Mesenchymal stem cell (in vitro differentiated cells and primary cell): Measurements from ENCODE around the gene HSPA1B.
"Not testable (repeated sequence)": the region's sequence is repeated elsewhere in the genome, so short reads cannot be mapped to it uniquely, and the experiment has no call there.

ENCODE experiments used
- DNase-seq: peaks from one replicate; pipeline ENCODE4 v3.0.0-alpha.2; 2013
- H2AFZ ChIP-seq: one replicate; pipeline ENCODE4 v1.6.1; 2013; ENCODE audit warnings: low read depth, mild to moderate bottlenecking, control low read depth, inconsistent platforms, low read length, moderate library complexity
- H2AK5ac ChIP-seq: 2 replicates; pipeline ENCODE4 v1.6.1; 2013; ENCODE audit warnings: low read length, moderate library complexity, mild to moderate bottlenecking, inconsistent platforms; ENCODE audit not compliant: severe bottlenecking
- H2BK120ac ChIP-seq: one replicate; pipeline ENCODE4 v1.6.1; 2013; ENCODE audit warnings: low read depth, mild to moderate bottlenecking, inconsistent platforms, low read length, moderate library complexity
- H2BK12ac ChIP-seq, 2 experiments: one replicate each; pipeline ENCODE4 v1.6.1; 2013; ENCODE audit warnings: inconsistent platforms in 2 of 2, low read length in 2 of 2, mild to moderate bottlenecking in 2 of 2, moderate library complexity in 2 of 2, control low read depth in 1 of 2
- H2BK15ac ChIP-seq: one replicate; pipeline ENCODE4 v1.6.1; 2013; ENCODE audit warnings: mild to moderate bottlenecking, low read depth, inconsistent platforms; ENCODE audit not compliant: poor library complexity, severe bottlenecking
- H2BK5ac ChIP-seq: 2 replicates; pipeline ENCODE4 v1.6.1; 2013; ENCODE audit warnings: low read depth, mild to moderate bottlenecking, low read length, control low read depth, inconsistent platforms; ENCODE audit not compliant: poor library complexity, severe bottlenecking
- H3K14ac ChIP-seq, 2 experiments: one replicate each; pipeline ENCODE4 v1.6.1; 2013; ENCODE audit warnings: inconsistent platforms in 2 of 2, low read length in 2 of 2, control low read depth in 1 of 2, mild to moderate bottlenecking in 1 of 2, moderate library complexity in 1 of 2
- H3K18ac ChIP-seq, 2 experiments: one replicate each; pipeline ENCODE4 v1.6.1; 2013; ENCODE audit warnings: inconsistent platforms in 2 of 2, low read length in 2 of 2, control low read depth in 1 of 2, low read depth in 1 of 2, mild to moderate bottlenecking in 1 of 2
- H3K23ac ChIP-seq, 2 experiments: one replicate each; pipeline ENCODE4 v1.6.1; 2013; ENCODE audit warnings: inconsistent platforms in 2 of 2, low read length in 2 of 2, mild to moderate bottlenecking in 2 of 2, moderate library complexity in 2 of 2, control low read depth in 1 of 2
- H3K27ac ChIP-seq: 2 replicates; pipeline ENCODE4 v1.5.1; 2013; ENCODE audit warnings: mild to moderate bottlenecking, moderate library complexity, low read length, control low read depth, inconsistent platforms; ENCODE audit not compliant: poor library complexity, severe bottlenecking
- H3K27me3 ChIP-seq, 2 experiments: 2 replicates each; pipeline versions ENCODE4 v1.6.1 to v1.7.0; 2013; ENCODE audit warnings: low read length in 2 of 2, mild to moderate bottlenecking in 2 of 2, moderate library complexity in 2 of 2, control low read depth in 1 of 2, inconsistent platforms in 1 of 2; ENCODE audit not compliant: control insufficient read depth in 1 of 2, insufficient read depth in 1 of 2
- H3K36me3 ChIP-seq, 2 experiments: 2 replicates each; pipeline versions ENCODE4 v1.6.1 to v1.7.0; 2013; ENCODE audit warnings: low read length in 2 of 2, control low read depth in 1 of 2, inconsistent platforms in 1 of 2, low read depth in 1 of 2, mild to moderate bottlenecking in 1 of 2; ENCODE audit not compliant: insufficient read depth in 2 of 2, control insufficient read depth in 1 of 2
- H3K4ac ChIP-seq, 2 experiments: one replicate each; pipeline ENCODE4 v1.6.1; 2013; ENCODE audit warnings: inconsistent platforms in 2 of 2, low read length in 2 of 2, mild to moderate bottlenecking in 2 of 2, moderate library complexity in 2 of 2, control low read depth in 1 of 2, low read depth in 1 of 2
- H3K4me1 ChIP-seq: 2 replicates; pipeline ENCODE4 v1.6.1; 2013; ENCODE audit warnings: low read depth, low read length, control low read depth; ENCODE audit not compliant: control insufficient read depth, insufficient read depth
- H3K4me2 ChIP-seq: 2 replicates; pipeline ENCODE4 v1.6.1; 2013; ENCODE audit warnings: low read length, mild to moderate bottlenecking, inconsistent platforms; ENCODE audit not compliant: poor library complexity, severe bottlenecking
- H3K4me3 ChIP-seq, 2 experiments: 2 replicates each; pipeline versions ENCODE4 v1.5.1 to v1.7.0; 2013; ENCODE audit warnings: low read length in 2 of 2, mild to moderate bottlenecking in 2 of 2, control low read depth in 1 of 2, low read depth in 1 of 2; ENCODE audit not compliant: insufficient read depth in 1 of 2
- H3K79me1 ChIP-seq: replicated peaks from 2 replicates; pipeline ENCODE4 v1.6.1; 2013; ENCODE audit warnings: mild to moderate bottlenecking, control low read depth, low read length, inconsistent platforms; ENCODE audit not compliant: poor library complexity, severe bottlenecking
- H3K9ac ChIP-seq: 2 replicates; pipeline ENCODE4 v1.7.0; 2013; ENCODE audit warnings: mild to moderate bottlenecking, low read length, moderate library complexity
- H3K9me3 ChIP-seq: 2 replicates; pipeline ENCODE4 v1.7.0; 2013; ENCODE audit warnings: mild to moderate bottlenecking, low read length; ENCODE audit not compliant: control insufficient read depth
- H4K8ac ChIP-seq: one replicate; pipeline ENCODE4 v1.6.1; 2013; ENCODE audit warnings: inconsistent platforms, mild to moderate bottlenecking, low read length, moderate library complexity
- H4K91ac ChIP-seq: one replicate; pipeline ENCODE4 v1.6.1; 2013; ENCODE audit warnings: mild to moderate bottlenecking, low read length, inconsistent platforms
- WGBS: methylation state at CpG from one replicate; pipeline ENCODE4 v1.1.7; 2013; ENCODE audit warnings: mixed read lengths; 5-methylcytosine and 5-hydroxymethylcytosine counted together

Gene HSPA1B

GRCh38 chr6:31857774-31858173 lies 30.2 kb downstream of the HSPA1B start:
- not testable (repeated sequence) for H2BK120ac ChIP-seq, H2AFZ ChIP-seq, H2BK5ac ChIP-seq, H2AK5ac ChIP-seq, H2BK15ac ChIP-seq, H3K9me3 ChIP-seq, H3K9ac ChIP-seq, H3K4ac ChIP-seq, H3K4me1 ChIP-seq, H3K18ac ChIP-seq, H4K8ac ChIP-seq, H3K23ac ChIP-seq, H3K27ac ChIP-seq, H4K91ac ChIP-seq, H3K27me3 ChIP-seq, H3K4me2 ChIP-seq, H2BK12ac ChIP-seq, H3K4me3 ChIP-seq, DNase-seq, H3K14ac ChIP-seq
- H3K36me3 ChIP-seq: peaks cover 36 to 43% of the 10 kb centered on the region in 2 experiments
- H3K79me1 ChIP-seq: peaks cover 33% of the 10 kb centered on the region
- 94% methylated on average over 8 of the region's 8 CpGs for WGBS

DNA sequence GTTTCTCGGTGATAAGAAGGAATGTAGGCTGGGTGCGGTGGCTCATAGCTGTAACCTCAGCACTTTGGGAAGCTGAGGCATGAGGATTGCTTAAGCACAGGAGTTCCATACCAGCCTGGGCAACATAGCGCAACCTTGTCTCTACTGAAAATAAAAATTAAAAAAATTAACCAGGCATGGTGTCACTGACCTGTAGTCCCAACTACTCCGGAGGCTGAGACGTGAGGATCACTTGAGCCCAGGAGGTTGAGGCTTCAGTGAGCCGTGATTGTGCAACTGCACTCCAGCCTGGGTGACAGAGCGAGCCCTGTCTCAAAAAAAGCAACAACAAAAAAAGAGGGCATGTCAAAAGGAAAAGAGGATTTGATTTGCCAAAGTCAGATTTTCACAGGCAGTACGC lies 31.2 kb downstream of the HSPA1B start:
- no peak overlapping the region for H4K91ac ChIP-seq
- no peak for DNase-seq
- no peak overlapping the region for H3K9ac ChIP-seq
- no peak overlapping the region for H3K14ac ChIP-seq
- H4K8ac ChIP-seq: no peak overlapping the region
- peaks cover 11% of the 10 kb centered on the region for H3K4me1 ChIP-seq
- no peak overlapping the region for H2BK15ac ChIP-seq
- 91% methylated on average over 7 of the region's 8 CpGs for WGBS
- H2AK5ac ChIP-seq: no peak overlapping the region
- H3K23ac ChIP-seq: no peak overlapping the region
- no peak overlapping the region for H3K4me2 ChIP-seq
- H2BK12ac ChIP-seq: no peak overlapping the region
- peaks cover 36 to 43% of the 10 kb centered on the region in 2 experiments for H3K36me3 ChIP-seq
- H3K27ac ChIP-seq: no peak overlapping the region
- H2AFZ ChIP-seq: no peak overlapping the region
- H3K18ac ChIP-seq: no peak overlapping the region
- H3K27me3 ChIP-seq: no peaks in the 10 kb centered on the region
- H3K4me3 ChIP-seq: no peak overlapping the region
- H2BK120ac ChIP-seq: no peak overlapping the region
- H3K9me3 ChIP-seq: no peaks in the 10 kb centered on the region
- no peak overlapping the region for H3K4ac ChIP-seq
- H3K79me1 ChIP-seq: peaks cover 33% of the 10 kb centered on the region
- H2BK5ac ChIP-seq: no peak overlapping the region

- Histone ChIP-seq H3K14ac (no peak overlapping the region), H2AFZ (no peak overlapping the region), H3K27me3 (no peaks in the 10 kb centered on the region), H2BK12ac (no peak overlapping the region), H3K9ac (no peak overlapping the region), H3K18ac (no peak overlapping the region), H3K23ac (no peak overlapping the region), H2BK120ac (no peak overlapping the region), H3K4me1 (peaks cover 11% of the 10 kb centered on the region), H3K4me3 (no peak overlapping the region), H3K36me3 (peaks cover 36 to 43% of the 10 kb centered on the region in 2 experiments), H2BK5ac (no peak overlapping the region), H2BK15ac (no peak overlapping the region), H3K4ac (no peak overlapping the region), H4K8ac (no peak overlapping the region), H3K79me1 (peaks cover 33% of the 10 kb centered on the region), H3K4me2 (no peak overlapping the region), H3K9me3 (no peaks in the 10 kb centered on the region), H3K27ac (no peak overlapping the region), H4K91ac (no peak overlapping the region), H2AK5ac (no peak overlapping the region)
- DNase-seq: no peak
- WGBS: 99% methylated on average over 11 of the region's 11 CpGs
Measured at GRCh38 chr6:31859923-31860322, 32.4 kb downstream of the HSPA1B start.

GRCh38 chr6:31860349-31860748 lies 32.8 kb downstream of the HSPA1B start:
- no peak overlapping the region for H3K4me3 ChIP-seq
- no peak overlapping the region for H3K23ac ChIP-seq
- no peak overlapping the region for H2BK5ac ChIP-seq

More at GRCh38 chr6:31860349-31860748, 32.8 kb downstream of the HSPA1B start:
- H3K4me2 ChIP-seq: no peak overlapping the region
- DNase-seq: no peak
- H3K27me3 ChIP-seq: no peaks in the 10 kb centered on the region
- H2BK15ac ChIP-seq: no peak overlapping the region
- no peak overlapping the region for H4K8ac ChIP-seq
- H3K27ac ChIP-seq: no peak overlapping the region
- no peak overlapping the region for H2BK120ac ChIP-seq
- no peak overlapping the region for H2AFZ ChIP-seq
- H3K9me3 ChIP-seq: no peaks in the 10 kb centered on the region
- no peak overlapping the region for H2AK5ac ChIP-seq
- H3K79me1 ChIP-seq: peaks cover 33% of the 10 kb centered on the region
- H3K18ac ChIP-seq: no peak overlapping the region
- no peak overlapping the region for H4K91ac ChIP-seq
- over 99% methylated on average over 13 of the region's 13 CpGs for WGBS
- peaks cover 11% of the 10 kb centered on the region for H3K4me1 ChIP-seq
- no peak overlapping the region for H3K9ac ChIP-seq
- H3K4ac ChIP-seq: no peak overlapping the region
- H2BK12ac ChIP-seq: no peak overlapping the region
- peaks cover 35 to 43% of the 10 kb centered on the region in 2 experiments for H3K36me3 ChIP-seq
- no peak overlapping the region for H3K14ac ChIP-seq
